Neural cell (in vitro differentiated cells): ENCODE data around the gene IFITM10.
"Not testable (repeated sequence)": the region's sequence is repeated elsewhere in the genome, so short reads cannot be mapped to it uniquely, and the experiment has no call there.

ENCODE experiments used
- MXI1 ChIP-seq: fragments of 450-650 bp; conservative IDR thresholded peaks from 2 replicates; pipeline ENCODE4 v1.6.1; 2014; ENCODE audit warnings: antibody characterized with exemption, mild to moderate bottlenecking; ENCODE audit not compliant: poor library complexity, severe bottlenecking
- TF ChIP-seq, protein P1 (sequence below): IDR thresholded peaks from 2 replicates; pipeline ENCODE4 v1.6.1; 2012; ENCODE audit warnings: borderline replicate concordance

DNA sequence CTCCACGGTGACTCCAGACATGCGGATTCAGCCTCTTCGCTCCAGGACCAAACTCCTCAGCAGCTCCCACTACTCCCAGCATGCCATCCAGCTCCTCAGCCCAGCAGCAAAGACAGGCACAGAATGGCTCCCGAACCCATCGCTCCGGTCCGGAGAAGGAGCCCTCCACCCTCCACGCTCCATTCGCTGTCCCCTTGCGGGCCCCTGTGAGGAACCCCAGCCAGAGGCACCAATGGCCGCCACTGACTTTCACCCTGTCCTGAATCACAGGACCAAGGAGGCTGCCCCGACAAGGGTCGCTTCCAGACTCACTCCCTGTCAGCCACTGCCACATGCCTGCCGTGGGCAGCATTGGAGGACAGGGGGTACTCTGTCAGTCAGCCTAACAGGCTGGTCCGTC lies 64.2 kb downstream of the IFITM10 start:
- TF ChIP-seq, protein P1, sequence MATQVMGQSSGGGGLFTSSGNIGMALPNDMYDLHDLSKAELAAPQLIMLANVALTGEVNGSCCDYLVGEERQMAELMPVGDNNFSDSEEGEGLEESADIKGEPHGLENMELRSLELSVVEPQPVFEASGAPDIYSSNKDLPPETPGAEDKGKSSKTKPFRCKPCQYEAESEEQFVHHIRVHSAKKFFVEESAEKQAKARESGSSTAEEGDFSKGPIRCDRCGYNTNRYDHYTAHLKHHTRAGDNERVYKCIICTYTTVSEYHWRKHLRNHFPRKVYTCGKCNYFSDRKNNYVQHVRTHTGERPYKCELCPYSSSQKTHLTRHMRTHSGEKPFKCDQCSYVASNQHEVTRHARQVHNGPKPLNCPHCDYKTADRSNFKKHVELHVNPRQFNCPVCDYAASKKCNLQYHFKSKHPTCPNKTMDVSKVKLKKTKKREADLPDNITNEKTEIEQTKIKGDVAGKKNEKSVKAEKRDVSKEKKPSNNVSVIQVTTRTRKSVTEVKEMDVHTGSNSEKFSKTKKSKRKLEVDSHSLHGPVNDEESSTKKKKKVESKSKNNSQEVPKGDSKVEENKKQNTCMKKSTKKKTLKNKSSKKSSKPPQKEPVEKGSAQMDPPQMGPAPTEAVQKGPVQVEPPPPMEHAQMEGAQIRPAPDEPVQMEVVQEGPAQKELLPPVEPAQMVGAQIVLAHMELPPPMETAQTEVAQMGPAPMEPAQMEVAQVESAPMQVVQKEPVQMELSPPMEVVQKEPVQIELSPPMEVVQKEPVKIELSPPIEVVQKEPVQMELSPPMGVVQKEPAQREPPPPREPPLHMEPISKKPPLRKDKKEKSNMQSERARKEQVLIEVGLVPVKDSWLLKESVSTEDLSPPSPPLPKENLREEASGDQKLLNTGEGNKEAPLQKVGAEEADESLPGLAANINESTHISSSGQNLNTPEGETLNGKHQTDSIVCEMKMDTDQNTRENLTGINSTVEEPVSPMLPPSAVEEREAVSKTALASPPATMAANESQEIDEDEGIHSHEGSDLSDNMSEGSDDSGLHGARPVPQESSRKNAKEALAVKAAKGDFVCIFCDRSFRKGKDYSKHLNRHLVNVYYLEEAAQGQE, result not testable (repeated sequence)
- TF ChIP-seq MXI1, result not testable (repeated sequence)
